Activated CD4-positive, alpha-beta T cell treated with anti-CD3 and anti-CD28 coated beads, Interleukin-2, amount 50 U/mL, for 4 hours (primary cell): ENCODE measurements around the gene ZNF785.
"Not testable (repeated sequence)": the region's sequence is repeated elsewhere in the genome, so short reads cannot be mapped to it uniquely, and the experiment has no call there.

Experiments used
- DNase-seq, 2 experiments: peaks; one replicate each; pipeline ENCODE4 v3.0.0-alpha.2; 2020

The ZNF785 gene

GRCh38 chr16:30585400-30586191, at the start of gene ZNF785:
Gene ZNF785 (minus strand): TSS chr16:30585697. CDS start chr16:30585611, 86 bp downstream.
- DNase-seq: peak; percentile 90 to 91

DNA sequence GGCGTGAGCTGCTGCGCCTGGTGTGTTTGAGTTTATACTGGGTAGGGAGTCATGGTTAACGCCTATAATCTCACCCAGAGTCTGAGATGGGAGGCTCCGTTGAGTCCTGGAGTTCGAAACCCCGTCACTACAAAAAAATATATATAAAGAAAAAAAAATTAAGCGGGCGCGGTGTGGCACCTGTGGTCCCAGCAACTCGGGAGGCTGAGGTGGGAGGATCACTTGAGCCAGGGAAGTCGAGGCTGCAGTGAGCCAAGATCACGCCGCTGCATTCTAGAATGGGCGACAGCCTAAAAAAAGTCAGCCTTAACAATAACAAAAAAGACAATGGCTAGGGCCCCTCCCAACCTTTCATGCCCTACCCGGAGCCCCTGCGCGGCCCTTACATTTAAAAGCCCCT, 48.0 kb upstream of the ZNF785 start:
- no peak for DNase-seq

DNA sequence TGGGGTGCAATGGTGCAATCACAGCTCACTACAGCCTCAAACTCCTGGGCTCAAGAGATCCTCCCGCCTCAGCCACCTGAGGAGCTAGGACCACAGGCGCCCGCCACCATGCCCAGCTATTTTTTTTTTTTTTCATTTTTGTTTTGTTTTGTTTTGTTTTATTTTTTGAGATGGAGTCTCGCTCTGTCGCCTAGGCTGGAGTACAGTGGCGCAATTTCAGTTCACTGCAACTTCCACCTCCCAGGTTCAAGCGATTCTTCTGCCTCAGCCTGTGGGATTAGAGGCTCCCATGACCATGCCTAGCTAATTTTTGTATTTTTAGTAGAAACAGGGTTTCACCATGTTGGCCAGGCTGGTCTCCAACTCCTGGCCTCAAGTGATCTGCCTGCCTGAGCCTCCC, 47.0 kb upstream of the ZNF785 start:
- not testable (repeated sequence) for DNase-seq

DNA sequence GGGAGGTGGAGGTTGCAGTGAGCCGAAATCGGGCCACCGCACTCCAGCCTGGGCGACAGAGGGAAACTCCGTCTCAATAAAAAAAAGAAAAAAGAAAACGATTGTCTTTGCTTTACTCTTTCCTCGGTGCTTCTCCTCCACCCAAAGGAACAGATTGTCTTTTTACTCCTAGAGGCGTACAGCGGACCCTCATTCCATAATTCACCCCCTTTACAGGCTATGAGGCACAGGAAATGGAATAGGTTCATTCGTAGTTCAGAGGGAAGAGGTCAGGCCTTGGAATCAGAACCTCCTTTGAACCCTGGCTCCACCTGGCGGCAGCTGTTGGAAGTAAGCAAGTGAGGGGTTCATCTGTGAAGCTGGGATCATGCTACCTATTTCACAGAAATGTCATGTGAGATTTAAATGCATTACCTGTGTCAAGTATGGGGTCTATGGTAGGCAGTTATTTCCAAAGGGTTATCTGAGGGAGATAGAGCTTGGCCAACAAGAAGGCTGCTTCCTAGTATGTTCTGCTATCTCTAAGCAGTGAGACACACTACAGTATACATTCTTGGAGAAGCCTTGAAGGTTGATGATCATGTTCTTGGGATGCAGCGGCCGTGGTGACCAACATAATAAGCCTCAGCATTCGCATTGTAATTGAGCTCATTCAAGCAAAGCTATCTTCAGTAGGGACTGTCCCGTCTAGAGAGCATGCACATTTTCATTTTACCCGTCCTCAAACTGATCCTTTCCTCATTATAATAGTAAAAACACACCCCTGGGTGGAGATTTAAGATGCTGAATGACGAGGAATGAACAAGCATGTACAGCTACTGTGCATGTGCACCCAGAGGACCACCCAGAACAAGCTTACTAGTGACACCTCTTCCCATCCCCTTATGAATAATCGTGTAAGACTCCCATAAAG, 43.4 kb upstream of the ZNF785 start:
- peak; percentile 88 to 94 for DNase-seq

DNA sequence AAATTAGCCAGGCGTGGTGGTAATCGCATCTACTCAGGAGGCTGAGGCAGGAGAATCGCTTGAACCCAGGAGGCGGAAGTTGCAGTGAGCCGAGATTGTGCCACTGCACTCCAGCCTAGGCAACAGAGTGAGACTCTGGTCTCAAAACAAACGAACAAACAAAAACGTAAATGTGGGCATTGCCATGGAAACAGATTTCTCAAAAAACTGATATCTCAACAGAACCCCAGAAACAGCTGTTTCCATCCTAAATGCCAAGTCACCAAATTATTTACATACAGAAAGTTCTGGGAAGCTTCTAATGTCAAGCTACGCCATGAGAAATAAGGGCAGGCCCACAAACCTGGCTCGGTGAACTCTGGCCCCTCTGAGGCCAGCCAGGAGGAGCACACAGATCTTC, 40.7 kb upstream of the ZNF785 start:
- DNase-seq: no peak

DNA sequence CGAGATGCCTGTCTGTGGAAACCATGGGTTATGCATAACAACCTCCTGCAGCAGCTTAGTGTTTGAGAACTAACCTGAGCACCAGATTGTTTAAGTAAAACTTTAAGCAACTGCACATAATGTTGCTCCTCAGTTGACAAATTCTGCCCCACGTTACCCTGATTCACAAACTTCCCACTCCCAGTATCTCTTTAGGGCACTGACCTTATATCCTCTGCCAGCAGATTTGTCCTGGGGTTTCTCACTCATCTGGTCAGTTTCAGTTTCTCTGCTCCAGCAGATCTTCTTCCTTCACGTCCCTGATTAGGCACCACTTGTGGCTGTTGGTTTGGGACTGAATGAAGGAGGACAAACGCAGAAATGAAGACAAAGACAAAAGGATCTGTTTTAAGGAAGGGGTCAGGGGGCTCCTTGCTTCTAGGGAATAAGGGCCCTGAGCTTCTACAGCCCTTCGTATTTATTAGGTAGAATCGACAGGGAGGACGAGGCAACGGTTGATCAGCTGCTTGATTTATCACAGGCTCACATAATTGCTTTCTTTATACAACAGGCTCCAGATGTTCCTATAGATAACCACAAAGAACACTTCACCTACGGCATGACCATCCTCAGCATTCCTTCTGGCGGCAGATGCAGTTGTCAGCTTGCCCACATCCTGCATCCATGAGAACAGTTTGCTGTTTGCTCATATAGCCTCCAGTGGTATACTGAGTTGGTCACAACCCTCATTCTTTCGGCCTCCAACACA, 38.2 kb upstream of the ZNF785 start:
- DNase-seq: no peak

- DNase-seq: no peak
These were observed 37.0 kb upstream of the ZNF785 start for GRCh38 chr16:30622455-30623032.

DNA sequence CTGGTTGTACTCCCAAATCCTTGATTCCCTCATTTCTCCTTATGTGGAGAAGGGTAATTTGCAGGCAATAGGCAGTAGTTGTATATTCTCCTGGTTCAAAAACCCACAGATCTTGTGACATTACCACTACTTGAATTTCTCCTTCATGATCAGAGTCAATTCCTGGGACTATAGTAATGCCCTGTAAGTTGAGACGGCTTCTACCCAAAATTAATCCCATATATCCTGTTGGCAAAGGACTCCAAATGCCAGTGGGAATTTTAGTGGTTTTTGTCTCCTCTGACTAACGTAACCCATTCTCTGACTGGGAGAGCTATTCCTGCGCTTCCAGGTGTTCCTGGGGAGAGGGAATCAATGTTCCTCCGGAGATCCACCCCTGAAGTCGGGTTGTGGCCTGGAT, 36.3 kb upstream of the ZNF785 start:
- no peak for DNase-seq

- no peak for DNase-seq
These were observed 34.7 kb upstream of the ZNF785 start for GRCh38 chr16:30620169-30620568.

- no peak for DNase-seq
These were observed 34.1 kb upstream of the ZNF785 start for GRCh38 chr16:30619638-30620037.

- DNase-seq: no peak
These were observed 33.7 kb upstream of the ZNF785 start for GRCh38 chr16:30619202-30619601.

DNA sequence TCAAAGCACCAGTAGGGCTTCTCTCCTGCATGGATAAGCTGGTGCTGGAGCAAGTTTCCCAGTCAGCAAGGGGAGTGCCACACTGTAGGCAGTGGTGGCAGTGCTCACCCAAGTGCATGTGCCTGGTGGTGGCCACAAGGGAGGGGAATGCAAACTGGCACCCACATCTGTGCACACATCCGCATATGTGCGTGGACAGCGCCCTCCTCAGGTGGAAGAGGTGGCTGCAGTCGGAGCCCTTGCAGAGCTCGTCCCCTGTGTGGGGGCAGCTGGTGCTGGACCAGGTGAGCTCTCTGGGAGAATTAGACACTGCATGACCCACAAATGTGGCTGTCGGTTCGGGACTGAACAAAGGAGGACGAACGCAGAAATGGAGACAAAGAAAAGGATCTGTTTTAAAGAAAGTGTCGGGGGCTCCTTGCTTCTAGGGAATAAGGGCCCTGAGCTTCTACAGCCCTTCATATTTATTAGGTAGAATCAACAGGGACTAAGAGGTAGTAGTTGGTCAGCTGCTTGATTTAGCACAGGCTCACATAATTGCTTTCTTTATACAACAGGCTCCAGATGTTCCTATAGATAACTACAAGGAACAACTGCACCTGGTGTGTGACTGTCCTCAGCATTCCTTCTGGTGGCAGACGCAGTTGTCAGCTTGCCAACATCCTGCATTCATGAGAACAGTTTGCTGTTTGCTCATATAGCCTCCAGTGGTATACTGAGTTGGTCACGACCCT, 30.0 kb upstream of the ZNF785 start:
- peak; percentile 54 to 56 for DNase-seq

DNA sequence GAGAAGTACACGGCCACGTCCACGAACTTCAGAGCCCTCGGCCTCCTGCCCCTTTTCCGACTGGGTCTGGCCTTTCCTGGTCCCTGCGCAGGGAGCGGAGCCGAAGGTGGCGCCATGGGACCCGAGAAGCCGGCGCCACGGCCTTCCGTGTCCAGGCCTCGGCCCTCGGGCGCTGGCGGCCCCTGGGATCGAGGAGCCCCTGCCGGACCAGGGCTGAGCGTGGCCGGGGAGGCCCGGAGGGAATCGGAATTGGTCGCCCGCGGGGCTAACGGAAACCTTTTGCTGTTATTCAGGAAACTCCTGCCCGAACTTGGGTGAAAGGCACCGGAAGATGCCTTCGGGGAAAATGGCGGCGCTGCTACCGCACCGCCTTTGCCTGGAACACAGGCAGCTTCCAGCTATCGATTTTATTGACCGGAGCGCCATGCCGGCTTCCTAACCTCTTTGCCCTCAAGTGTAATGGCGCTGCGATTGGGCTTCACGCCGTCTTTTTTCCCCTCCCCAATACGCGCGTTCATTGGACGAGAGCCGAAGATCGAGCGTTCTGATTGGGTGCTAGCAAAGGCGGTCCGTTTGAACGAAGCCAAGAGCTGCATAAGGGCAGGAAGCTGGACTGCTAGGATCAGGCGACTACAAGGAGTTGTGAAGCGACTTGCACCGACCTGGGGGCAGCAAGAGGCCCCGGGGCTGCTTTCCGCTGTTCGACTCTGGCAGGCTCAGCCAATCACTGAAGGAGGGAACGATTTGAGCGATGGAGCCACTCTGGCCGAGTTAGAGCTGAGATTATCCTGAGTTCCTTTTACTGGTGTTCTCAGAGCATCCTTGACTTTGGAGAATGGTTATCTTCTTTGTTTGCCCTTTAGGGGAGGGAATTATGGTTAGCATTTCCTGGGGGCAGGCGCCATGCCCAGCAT, 24.7 kb upstream of the ZNF785 start, which contains the start of gene ZNF689:
TSS of gene ZNF689 (minus strand) at position 464 of the 914 bp plus-strand sequence. CDS start at position 116, 348 bp downstream.
- peak; percentile 92 to 94 for DNase-seq

GRCh38 chr16:30609002-30609925, 23.8 kb upstream of the ZNF785 start:
- DNase-seq: peak; percentile 23 to 25

DNA sequence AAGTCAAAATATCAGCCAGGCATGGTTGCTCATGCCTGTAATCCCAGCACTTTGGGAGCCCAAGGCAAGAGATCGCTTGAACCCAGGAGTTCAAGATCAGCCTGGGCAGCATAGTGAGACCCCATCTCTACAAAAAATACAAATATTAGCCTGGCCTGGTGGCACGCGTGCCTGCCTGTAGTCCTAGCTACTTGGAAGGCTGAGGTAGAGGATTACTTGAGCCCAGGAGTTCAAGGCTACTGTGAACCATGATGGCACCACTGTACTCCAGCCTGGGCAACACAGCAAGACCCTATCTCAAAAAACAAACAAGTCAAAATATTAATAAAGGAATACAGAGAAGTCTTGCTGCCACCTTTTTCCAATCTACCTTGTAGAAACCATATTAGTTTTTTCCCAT, 20.5 kb upstream of the ZNF785 start:
- DNase-seq: no peak

GRCh38 chr16:30605158-30605557, 19.7 kb upstream of the ZNF785 start:
- no peak for DNase-seq

DNA sequence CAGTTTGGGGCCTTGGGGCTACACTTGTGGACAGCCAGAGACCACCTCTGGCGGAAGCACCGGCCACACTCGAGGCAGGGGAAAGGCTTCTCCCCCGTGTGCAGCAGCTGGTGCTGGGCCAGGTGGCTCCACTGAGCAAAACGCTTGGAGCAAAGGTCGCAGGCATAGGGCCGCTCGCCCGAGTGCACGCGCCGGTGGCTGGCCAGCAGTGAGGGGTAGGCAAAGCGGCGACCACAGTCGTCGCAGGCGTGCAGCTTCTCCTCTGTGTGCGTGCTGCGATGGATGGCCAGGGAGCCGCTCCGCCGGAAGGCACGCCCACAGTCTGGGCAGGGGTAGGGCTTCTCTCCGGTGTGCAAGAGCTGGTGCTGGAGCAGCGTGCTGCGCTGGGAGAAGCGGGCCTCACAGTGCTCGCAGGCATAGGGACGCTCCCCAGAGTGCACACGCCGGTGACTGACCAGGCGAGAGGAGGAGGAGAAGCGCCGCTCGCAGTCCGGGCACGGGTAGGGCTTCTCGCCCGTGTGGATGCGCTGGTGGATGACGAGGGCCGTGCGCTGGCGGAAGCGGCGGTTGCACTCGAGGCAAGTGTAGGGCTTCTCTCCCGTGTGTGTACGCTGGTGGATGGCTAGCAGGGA, 18.9 kb upstream of the ZNF785 start:
- no peak for DNase-seq

GRCh38 chr16:30603945-30604315, 18.4 kb upstream of the ZNF785 start:
- DNase-seq: no peak

GRCh38 chr16:30602616-30603277, 17.2 kb upstream of the ZNF785 start:
- DNase-seq: no peak
